Right ventricle myocardium superior (tissue), 1 donor: Measurements from ENCODE around the gene DUSP16. TPM values are rescaled to one million over a fixed set of nuclear protein-coding genes. Genes with fewer than 3 reads are reported as not detected.
A peak's percentile ranks its signal among the peaks of the same experiment; 100 is the strongest.
"Not testable (repeated sequence)": the region's sequence is repeated elsewhere in the genome, so short reads cannot be mapped to it uniquely, and the experiment has no call there.

Experiments
- ATAC-seq: fragments of 200-7000 bp; cut with Tn5 transposase; one replicate; pipeline ENCODE4 v1.9.1; 2020; ENCODE audit warnings: mild to moderate bottlenecking; ENCODE audit not compliant: poor library complexity
- DNase-seq: peaks from one replicate; pipeline ENCODE4 v3.0.0-alpha.2; 2020
- intact Hi-C: fragments of 100-400 bp; cut with DNase I; formaldehyde crosslinking; loops from one replicate; pipeline ENCODE4 v1.11.2; 2022
- total RNA-seq: library from RNA; stranded (reverse); fragmentation: NEBNext Ultra II Directional; extraction: Animal tissue kit (Norgen Biotek cat#: 25700); gene quantifications from one replicate; pipeline ENCODE4 v1.2.1, GENCODE V29; 2021
- donor health status: DM: no; HTN: yes; CAD: no; lungs with severe emphysema.

Gene DUSP16
- total RNA-seq, 1 donor from 2014 or later = 12.5 TPM

DNA sequence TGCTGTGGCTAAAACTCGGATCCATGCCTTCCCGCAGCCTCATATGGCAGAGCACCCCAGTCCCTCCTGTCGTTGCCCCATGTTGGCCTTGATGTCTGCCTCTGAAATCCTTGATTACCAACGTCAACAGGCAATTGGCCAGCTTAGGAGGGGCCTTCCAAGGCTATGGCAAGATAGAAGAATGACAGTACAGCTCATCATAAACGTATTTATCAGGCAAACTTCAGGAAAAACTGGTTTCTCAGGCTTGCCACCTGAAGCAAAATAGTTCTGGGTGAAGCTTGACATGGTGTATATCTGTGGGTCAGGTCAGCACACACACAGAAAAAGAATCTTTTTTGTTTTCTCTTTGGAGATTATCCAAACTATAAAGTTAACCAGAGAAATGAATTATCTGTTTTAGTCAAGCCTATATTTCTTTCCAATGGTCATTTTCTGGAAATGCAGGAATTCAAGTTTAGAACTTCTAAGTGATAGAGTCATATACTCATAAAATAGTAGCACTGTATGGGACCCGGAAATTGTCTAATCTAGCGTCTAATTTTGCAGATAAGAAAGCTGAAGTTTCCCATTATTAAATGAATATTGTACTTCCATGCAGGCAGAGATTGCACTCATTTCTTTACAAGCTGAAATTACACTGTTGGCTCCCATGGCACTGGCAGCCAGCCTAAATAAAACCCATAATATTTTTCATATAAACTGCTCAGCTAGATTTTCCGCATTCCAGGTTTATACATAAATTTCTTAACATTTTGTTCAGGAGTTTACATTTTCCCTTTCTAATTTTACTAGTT is 24.4 kb upstream of the DUSP16 start:
- no peak for ATAC-seq
- intact Hi-C loops = no loop called here
- DNase-seq = no peak

GRCh38 chr12:12585115-12585863 is 22.6 kb upstream of the DUSP16 start:
- intact Hi-C loops = no loop called here
- DNase-seq (no peak), ATAC-seq (no peak)

GRCh38 chr12:12583510-12584178 is 21.0 kb upstream of the DUSP16 start:
- ATAC-seq = no peak
- no peak for DNase-seq
- intact Hi-C loops = no loop called here

- intact Hi-C loops = no loop called here
- ATAC-seq = no peak
- no peak for DNase-seq
Measured at GRCh38 chr12:12582895-12583303, 20.2 kb upstream of the DUSP16 start.

DNA sequence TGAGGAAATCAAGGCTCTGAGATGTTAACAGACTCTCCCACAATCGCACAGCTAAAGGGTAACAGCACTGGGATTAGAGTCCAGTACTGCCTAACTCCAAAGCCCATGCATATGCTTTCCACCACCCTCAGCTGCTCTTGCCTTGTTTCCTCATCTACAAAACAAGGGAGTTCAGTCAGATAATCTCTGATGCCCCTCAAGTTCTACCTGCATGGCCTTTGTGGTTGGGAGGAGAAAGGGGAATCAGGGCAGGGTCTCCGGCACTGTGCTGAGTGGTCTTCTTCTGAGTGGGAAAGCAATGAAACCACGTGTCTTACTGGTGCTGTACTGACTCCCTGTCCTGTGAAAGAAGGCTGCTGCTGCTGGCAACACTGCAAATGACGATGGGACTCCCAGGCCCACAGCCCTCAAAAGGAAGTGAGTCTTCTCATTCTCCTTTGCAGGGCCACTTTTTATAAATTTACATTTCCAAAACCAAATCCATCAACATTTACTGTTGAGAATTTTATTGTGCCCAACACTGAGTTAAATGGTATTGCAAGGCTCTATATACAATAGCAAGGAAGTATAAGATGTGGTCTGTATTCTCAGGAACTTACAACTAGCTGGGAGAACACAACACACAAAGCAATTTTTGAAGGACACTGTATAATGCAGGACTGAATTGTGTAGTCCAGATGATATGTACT is 19.7 kb upstream of the DUSP16 start:
- intact Hi-C loops = no loop called here
- ATAC-seq (no peak), DNase-seq (no peak)

GRCh38 chr12:12580716-12581115 is 18.1 kb upstream of the DUSP16 start:
- ATAC-seq, DNase-seq, intact Hi-C loops: not testable (repeated sequence)

GRCh38 chr12:12577786-12578185 is 15.1 kb upstream of the DUSP16 start:
- DNase-seq (no peak), ATAC-seq (no peak)
- intact Hi-C loops = no loop called here

DNA sequence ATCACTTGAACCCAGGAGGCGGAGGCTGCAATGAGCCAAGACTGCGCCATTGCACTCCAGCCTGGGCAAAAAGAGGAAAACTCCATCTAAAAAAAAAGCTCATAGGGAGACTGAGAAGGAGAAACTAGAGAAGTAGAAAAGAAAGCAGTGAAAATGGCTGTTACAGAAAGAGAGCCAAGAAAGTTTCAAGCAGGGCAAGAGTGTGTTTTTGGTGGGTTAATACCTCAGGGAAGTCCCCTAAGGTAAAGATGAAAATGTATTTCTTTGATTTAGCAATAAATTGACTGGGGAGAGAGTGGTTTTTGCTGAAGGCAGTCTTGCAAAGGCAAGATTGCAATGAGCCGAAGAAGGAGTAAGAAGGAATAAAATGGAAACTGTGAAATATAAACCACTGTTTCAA is 10.0 kb upstream of the DUSP16 start:
- ATAC-seq (no peak), DNase-seq (no peak)
- intact Hi-C loops = no loop called here

GRCh38 chr12:12565971-12566370 is 3.3 kb upstream of the DUSP16 start:
- ATAC-seq, intact Hi-C loops, DNase-seq: not testable (repeated sequence)

- no peak for ATAC-seq
- DNase-seq = no peak
- intact Hi-C loops = loop anchor here (5.0 kb wide), 2 partner anchors 58 to 188 kb away; no protein-coding TSS in a partner anchor
Measured at GRCh38 chr12:12564911-12565310, 2.2 kb upstream of the DUSP16 start.

- ATAC-seq (no peak), DNase-seq (no peak)
- intact Hi-C loops = loop anchor here (5.0 kb wide), 2 partner anchors 56 to 186 kb away; no protein-coding TSS in a partner anchor
Measured at GRCh38 chr12:12563290-12563928, 746 bp upstream of the DUSP16 start.

DNA sequence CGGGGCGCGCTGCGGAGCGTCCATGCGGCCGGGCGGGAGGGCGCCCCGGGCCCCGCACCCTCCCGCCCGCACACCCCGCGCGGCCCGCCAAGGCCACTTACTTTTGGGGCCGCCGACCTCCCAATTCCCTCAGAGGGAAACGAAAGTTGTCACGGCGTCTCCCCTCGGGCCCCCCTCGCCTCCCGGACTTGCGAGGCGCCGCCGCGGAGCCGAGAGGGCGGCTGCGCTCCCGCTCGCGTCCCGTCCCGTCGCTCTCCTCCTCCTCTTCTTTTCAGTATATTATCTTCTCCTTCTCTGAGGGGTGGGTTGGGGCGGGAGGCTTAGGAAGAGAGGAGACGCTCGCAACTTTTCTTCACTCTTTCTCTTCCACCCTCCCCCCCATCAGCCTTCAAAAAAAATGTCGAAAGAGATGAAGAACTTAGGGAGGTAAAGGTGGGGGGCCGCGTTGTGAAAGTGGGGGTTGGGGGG is 613 bp downstream of the DUSP16 start:
- ATAC-seq = peak; percentile 24
- peak; percentile 52 for DNase-seq

GRCh38 chr12:12561371-12562015 is 1.2 kb downstream of the DUSP16 start:
- ATAC-seq (peak; percentile 51), DNase-seq (peak; percentile 80)
- intact Hi-C loops = loop anchor here (5.0 kb wide), 2 partner anchors 54 to 184 kb away; no protein-coding TSS in a partner anchor

More for the DNA sequence above, 613 bp downstream of the DUSP16 start:
- intact Hi-C loops = loop anchor here (5.0 kb wide), 2 partner anchors 55 to 185 kb away; no protein-coding TSS in a partner anchor

DNA sequence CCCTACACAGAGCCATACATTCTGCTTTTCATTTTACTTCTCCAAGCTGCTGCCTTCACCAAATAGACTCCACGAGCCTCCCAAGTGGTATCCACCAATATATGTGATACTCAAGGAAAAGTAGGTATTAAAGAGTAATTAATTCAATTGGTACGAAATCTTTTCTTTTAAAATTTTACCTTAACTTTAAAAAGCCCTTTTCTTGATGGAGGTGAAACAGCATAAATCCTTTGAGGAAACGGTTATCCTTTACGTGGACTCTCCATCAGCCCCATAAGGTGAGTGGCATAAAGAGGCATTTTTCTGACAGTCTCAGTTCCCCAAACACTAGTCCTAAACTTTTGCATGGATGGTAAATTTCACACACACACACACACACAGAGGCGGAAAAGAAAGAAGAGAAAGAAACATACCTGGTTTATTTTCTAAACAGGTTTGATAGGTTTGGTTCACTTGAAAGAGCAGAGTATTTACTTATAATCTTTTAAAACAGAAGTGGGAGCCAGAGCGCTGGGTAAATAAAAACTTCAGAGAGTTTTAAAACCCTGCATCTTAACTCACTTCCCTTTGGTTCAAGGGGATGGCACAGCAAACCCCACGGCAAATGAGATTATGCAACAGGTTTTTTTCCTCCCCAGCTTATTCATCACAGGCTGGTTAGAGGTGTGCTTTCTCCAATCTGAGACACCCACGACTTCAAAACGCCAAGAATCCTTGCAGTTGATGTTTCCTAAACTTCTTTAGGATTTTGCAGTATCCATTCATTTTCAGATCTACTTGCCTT is 1.9 kb downstream of the DUSP16 start:
- DNase-seq (no peak), ATAC-seq (peak; percentile 44)
- intact Hi-C loops = loop anchor here (5.0 kb wide), 2 partner anchors 53 to 183 kb away; no protein-coding TSS in a partner anchor

DNA sequence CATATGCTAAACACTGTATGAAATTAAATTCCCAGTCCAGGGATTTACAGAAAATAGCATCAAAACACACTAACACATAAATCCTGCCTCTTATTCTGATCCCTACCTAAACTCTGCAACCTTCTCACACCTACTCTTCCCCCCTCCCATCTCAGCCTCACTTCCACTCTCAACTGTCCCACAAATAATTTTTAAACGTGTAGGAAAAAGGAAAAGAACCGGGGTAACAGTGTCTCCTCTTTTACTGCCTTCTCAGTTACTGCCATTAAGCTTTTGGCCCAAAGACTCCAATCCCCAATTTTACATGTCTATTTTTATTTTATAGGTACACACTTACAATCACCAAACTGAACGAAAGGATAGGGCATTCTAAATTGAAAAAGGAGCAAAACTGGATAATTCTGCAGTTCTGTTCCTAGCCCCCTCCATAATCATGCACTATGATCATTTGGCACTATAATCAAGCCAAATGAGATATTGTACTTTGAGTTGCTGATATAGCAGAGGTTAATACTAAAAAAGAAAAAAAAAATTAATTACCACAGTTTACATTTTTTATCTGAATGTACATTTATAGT is 2.9 kb downstream of the DUSP16 start:
- DNase-seq = no peak
- intact Hi-C loops = loop anchor here (5.0 kb wide), 2 partner anchors 53 to 183 kb away; no protein-coding TSS in a partner anchor
- ATAC-seq = no peak

DNA sequence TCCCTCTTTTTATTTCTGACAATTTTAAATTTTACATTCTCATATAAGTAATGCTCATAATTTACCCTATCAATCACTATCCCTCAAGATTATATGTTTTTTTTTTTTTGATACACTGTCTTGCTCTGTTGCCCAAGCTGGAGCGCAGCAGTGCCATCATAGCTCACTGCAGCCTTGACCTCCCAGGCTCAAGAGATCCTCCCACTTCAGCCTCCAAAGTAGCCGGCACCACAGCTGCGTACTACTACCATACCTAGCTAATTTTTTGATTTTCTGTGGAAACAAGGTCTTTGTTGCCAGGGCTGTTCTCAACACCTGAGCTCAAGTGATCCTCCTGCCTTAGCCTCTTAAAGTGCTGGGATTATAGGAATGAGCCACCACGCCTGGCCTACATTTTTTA is 4.4 kb downstream of the DUSP16 start:
- intact Hi-C loops = no loop called here
- ATAC-seq (no peak), DNase-seq (no peak)
